ENCODE measurements around the gene CHST15. TPM values are rescaled to one million over a fixed set of nuclear protein-coding genes. Genes with fewer than 3 reads are reported as not detected.

The CHST15 gene
- total and polyA plus RNA-seq, 2 of the 13 experiments (the other 11 are each of a cell fraction or from before 2014, with no cell fraction given) = 1.4 to 94.7 TPM

DNA sequence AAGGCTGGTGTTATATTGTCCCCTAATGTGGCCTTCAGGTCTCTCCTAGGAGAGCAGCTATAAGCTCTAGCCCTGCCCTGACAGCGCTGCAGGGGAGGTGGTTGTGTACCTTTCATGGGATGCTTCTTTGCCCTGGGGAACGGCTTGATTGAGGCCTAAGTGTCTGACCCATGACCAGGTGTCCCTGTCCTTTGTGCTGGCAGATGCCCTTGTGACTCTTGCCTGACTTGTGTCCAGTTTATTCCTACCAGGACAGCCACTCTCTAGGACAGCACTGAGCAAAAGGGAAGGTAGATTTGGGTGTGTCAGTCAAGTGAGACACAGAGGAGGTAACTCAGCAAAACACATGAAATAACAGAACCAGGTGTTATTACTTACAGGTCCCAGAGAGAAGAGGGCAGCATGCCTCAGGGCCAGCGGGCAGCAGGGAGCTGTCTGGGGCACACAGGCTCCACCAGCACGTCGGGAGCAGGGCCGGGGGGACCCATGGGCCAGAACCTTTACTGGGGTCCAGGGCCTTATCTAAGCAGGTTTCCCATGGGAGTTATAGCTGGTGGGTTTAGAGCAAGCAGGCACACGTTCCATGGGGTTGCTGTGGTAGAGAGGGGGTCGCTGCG, 10.7 kb upstream of the CHST15 start:
- ATAC-seq (no peak; the same call in 2 of the 3 replicates), DNase-seq (ENCODE audit: low spot score) (no peak), FAIRE-seq (no peak)
- Histone ChIP-seq H4K20me1 (ENCODE audit: insufficient read depth, low read length) (no peaks in the 10 kb centered on the region), H3K4me3 (replicated peaks in 1 of 3; ENCODE audit: insufficient read depth in 1 of 3, low read depth in 2 of 3, low read length in 3 of 3) (no peak overlapping the region), H3K27me3 (ENCODE audit: control insufficient read depth in 1 of 2, insufficient read depth in 2 of 2, low read length in 2 of 2) (peaks cover 15 to 77% of the 10 kb centered on the region in 2 experiments), H2AFZ (ENCODE audit: low read length) (no peak overlapping the region), H3K79me2 (ENCODE audit: insufficient read depth, low read length) (no peaks in the 10 kb centered on the region), H3K4me2 (ENCODE audit: low read depth, low read length) (no peak overlapping the region), H3K9ac (ENCODE audit: insufficient read depth, low read depth, low read length) (no peak overlapping the region), H3K27ac (ENCODE audit: extremely low read length, insufficient read depth, low read length) (no peak overlapping the region), H3K36me3 (replicated peaks in 1 of 2; ENCODE audit: control insufficient read depth in 1 of 2, insufficient read depth in 2 of 2, low read length in 2 of 2) (no peaks in the 10 kb centered on the region), H3K4me1 (ENCODE audit: insufficient read depth, low read length) (peaks cover 30% of the 10 kb centered on the region), H3K9me3 (ENCODE audit: low read length) (peaks cover 8% of the 10 kb centered on the region)
- ChIA-PET CTCF (ENCODE audit: low intra/inter-chr PET ratio, low total read pairs) (no interaction called here), POLR2A (no interaction called here)
- no TSS peak for BruUV-seq (replicated peaks)
- in situ Hi-C loops (cut with HindIII; ENCODE audit: extremely low pct_ligation_motif_present, low pct_unique_long_range_greater_than_20kb) (no loop called here), intact Hi-C loops (cut with micrococcal nuclease; ENCODE audit: unreplicated experiment) (no loop called here)
- 32% methylated on average over 8 of the region's 9 CpGs for WGBS (ENCODE audit: low lambda C conversion rate)
- TF ChIP-seq, protein P1, sequence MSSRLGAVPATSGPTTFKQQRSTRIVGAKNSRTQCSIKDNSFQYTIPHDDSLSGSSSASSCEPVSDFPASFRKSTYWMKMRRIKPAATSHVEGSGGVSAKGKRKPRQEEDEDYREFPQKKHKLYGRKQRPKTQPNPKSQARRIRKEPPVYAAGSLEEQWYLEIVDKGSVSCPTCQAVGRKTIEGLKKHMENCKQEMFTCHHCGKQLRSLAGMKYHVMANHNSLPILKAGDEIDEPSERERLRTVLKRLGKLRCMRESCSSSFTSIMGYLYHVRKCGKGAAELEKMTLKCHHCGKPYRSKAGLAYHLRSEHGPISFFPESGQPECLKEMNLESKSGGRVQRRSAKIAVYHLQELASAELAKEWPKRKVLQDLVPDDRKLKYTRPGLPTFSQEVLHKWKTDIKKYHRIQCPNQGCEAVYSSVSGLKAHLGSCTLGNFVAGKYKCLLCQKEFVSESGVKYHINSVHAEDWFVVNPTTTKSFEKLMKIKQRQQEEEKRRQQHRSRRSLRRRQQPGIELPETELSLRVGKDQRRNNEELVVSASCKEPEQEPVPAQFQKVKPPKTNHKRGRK (CRISPR knock-in tag; IDR thresholded peaks at IDR 0.05) = no peak
- TF ChIP-seq, protein P2, sequence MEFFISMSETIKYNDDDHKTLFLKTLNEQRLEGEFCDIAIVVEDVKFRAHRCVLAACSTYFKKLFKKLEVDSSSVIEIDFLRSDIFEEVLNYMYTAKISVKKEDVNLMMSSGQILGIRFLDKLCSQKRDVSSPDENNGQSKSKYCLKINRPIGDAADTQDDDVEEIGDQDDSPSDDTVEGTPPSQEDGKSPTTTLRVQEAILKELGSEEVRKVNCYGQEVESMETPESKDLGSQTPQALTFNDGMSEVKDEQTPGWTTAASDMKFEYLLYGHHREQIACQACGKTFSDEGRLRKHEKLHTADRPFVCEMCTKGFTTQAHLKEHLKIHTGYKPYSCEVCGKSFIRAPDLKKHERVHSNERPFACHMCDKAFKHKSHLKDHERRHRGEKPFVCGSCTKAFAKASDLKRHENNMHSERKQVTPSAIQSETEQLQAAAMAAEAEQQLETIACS (CRISPR knock-in tag; IDR thresholded peaks at IDR 0.05) = no peak
- no peak for TF ChIP-seq ZNF556 (CRISPR knock-in tag; IDR thresholded peaks at IDR 0.05; ENCODE audit: borderline replicate concordance)
- no peak for TF ChIP-seq CREB1 (IDR thresholded peaks at IDR 0.05)
- TF ChIP-seq CREB1 (CRISPR knock-in tag; IDR thresholded peaks at IDR 0.05) = no peak
- no peak for TF ChIP-seq ZEB1 (IDR thresholded peaks at IDR 0.05; ENCODE audit: insufficient replicate concordance, low read depth)
- no peak for TF ChIP-seq ZNF841 (CRISPR knock-in tag; IDR thresholded peaks at IDR 0.05; ENCODE audit: borderline replicate concordance)
- TF ChIP-seq ZNF317 (CRISPR knock-in tag; IDR thresholded peaks at IDR 0.05) = no peak
- TF ChIP-seq, protein P3, sequence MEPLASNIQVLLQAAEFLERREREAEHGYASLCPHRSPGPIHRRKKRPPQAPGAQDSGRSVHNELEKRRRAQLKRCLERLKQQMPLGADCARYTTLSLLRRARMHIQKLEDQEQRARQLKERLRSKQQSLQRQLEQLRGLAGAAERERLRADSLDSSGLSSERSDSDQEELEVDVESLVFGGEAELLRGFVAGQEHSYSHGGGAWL (CRISPR knock-in tag; IDR thresholded peaks at IDR 0.05) = no peak
- TF ChIP-seq KLF15 (CRISPR knock-in tag; IDR thresholded peaks at IDR 0.05; ENCODE audit: borderline replicate concordance) = no peak
- TF ChIP-seq, protein P4, sequence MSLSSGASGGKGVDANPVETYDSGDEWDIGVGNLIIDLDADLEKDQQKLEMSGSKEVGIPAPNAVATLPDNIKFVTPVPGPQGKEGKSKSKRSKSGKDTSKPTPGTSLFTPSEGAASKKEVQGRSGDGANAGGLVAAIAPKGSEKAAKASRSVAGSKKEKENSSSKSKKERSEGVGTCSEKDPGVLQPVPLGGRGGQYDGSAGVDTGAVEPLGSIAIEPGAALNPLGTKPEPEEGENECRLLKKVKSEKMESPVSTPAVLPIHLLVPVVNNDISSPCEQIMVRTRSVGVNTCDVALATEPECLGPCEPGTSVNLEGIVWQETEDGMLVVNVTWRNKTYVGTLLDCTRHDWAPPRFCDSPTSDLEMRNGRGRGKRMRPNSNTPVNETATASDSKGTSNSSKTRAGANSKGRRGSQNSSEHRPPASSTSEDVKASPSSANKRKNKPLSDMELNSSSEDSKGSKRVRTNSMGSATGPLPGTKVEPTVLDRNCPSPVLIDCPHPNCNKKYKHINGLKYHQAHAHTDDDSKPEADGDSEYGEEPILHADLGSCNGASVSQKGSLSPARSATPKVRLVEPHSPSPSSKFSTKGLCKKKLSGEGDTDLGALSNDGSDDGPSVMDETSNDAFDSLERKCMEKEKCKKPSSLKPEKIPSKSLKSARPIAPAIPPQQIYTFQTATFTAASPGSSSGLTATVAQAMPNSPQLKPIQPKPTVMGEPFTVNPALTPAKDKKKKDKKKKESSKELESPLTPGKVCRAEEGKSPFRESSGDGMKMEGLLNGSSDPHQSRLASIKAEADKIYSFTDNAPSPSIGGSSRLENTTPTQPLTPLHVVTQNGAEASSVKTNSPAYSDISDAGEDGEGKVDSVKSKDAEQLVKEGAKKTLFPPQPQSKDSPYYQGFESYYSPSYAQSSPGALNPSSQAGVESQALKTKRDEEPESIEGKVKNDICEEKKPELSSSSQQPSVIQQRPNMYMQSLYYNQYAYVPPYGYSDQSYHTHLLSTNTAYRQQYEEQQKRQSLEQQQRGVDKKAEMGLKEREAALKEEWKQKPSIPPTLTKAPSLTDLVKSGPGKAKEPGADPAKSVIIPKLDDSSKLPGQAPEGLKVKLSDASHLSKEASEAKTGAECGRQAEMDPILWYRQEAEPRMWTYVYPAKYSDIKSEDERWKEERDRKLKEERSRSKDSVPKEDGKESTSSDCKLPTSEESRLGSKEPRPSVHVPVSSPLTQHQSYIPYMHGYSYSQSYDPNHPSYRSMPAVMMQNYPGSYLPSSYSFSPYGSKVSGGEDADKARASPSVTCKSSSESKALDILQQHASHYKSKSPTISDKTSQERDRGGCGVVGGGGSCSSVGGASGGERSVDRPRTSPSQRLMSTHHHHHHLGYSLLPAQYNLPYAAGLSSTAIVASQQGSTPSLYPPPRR (CRISPR knock-in tag; IDR thresholded peaks at IDR 0.05; ENCODE audit: borderline replicate concordance) = no peak
- no peak for TF ChIP-seq ZNF703 (CRISPR knock-in tag; IDR thresholded peaks at IDR 0.05; ENCODE audit: borderline replicate concordance)

Data from HepG2 (cell line).